A549 (cell line): Measurements from ENCODE around the gene JOSD1.

Experiments used
- ELK1 ChIP-seq: fragments of 150-350 bp; IDR thresholded peaks from 2 replicates; pipeline ENCODE4 v1.6.1; 2014; ENCODE audit warnings: low read depth, mild to moderate bottlenecking, low read length
- ESRRA ChIP-seq: fragments of 150-350 bp; IDR thresholded peaks from 2 replicates; pipeline ENCODE4 v1.6.1; 2014; ENCODE audit warnings: mild to moderate bottlenecking, low read length, borderline replicate concordance
- HDAC2 ChIP-seq: fragments of 200-600 bp; sonication (generic); IDR thresholded peaks from 2 replicates; pipeline ENCODE4 v1.6.1; 2016
- MYC ChIP-seq: IDR thresholded peaks from 2 replicates; pipeline ENCODE4 v1.6.1; 2012; ENCODE audit warnings: mild to moderate bottlenecking, inconsistent platforms, low read length, improper control_type of control experiment, borderline replicate concordance
- RAD21 ChIP-seq, 2 experiments: fragments of >200 bp in 1 of 2; sonication (Bioruptor Twin) in 1 of 2; formaldehyde crosslinking in 1 of 2; IDR thresholded peaks in 1 of 2; conservative IDR thresholded peaks in 1 of 2; 2 replicates in 1 of 2; 3 replicates in 1 of 2; pipeline ENCODE4 v1.6.1; 2012 to 2018; ENCODE audit warnings: inconsistent platforms in 1 of 2
- TF ChIP-seq, protein P1 (sequence below): fragments of >200 bp; sonication (Bioruptor Twin); formaldehyde crosslinking; IDR thresholded peaks from 3 replicates; pipeline ENCODE4 v1.5.1; 2016

DNA sequence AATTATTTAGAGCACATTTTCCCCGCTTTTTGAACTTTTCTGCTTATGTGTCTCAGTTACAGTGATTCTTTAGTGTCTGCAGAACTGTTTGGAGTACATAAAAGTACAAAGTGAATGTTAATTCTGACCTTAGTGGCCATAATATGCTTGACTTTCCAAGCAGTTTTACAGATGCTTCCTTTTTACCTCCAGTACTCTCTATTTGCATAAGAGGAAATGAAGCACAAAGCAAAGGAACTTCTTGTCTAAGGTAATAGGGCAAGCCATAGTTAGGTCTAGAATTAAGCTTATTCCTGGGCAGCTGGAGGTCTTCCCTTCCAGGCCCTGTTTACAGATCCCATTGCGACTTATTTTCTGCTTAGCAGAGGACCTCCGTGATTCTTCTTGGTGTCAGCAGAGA, 8.6 kb upstream of the JOSD1 start:
- TF ChIP-seq ESRRA (no peak), HDAC2 (no peak), MYC (no peak), ELK1 (no peak), RAD21 (conservative IDR thresholded peaks at IDR 0.05 in 1 of 2, IDR thresholded peaks at IDR 0.05 in 1 of 2) (no peak)
- TF ChIP-seq, protein P1, sequence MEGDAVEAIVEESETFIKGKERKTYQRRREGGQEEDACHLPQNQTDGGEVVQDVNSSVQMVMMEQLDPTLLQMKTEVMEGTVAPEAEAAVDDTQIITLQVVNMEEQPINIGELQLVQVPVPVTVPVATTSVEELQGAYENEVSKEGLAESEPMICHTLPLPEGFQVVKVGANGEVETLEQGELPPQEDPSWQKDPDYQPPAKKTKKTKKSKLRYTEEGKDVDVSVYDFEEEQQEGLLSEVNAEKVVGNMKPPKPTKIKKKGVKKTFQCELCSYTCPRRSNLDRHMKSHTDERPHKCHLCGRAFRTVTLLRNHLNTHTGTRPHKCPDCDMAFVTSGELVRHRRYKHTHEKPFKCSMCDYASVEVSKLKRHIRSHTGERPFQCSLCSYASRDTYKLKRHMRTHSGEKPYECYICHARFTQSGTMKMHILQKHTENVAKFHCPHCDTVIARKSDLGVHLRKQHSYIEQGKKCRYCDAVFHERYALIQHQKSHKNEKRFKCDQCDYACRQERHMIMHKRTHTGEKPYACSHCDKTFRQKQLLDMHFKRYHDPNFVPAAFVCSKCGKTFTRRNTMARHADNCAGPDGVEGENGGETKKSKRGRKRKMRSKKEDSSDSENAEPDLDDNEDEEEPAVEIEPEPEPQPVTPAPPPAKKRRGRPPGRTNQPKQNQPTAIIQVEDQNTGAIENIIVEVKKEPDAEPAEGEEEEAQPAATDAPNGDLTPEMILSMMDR: no peak
